Measurements from ENCODE around the gene TMEM272. TPM values are rescaled to one million over a fixed set of nuclear protein-coding genes. Genes with fewer than 3 reads are reported as not detected.
A peak's percentile ranks its signal among the peaks of the same experiment; 100 is the strongest.

TMEM272 gene
- 0.55 TPM for total RNA-seq
- long read RNA-seq, partial matches to known transcripts = 0 of 1 reads
- long read RNA-seq, other reads (novel, unspliced or antisense) = 1 of 1 reads

GRCh38 chr13:51844862-51845573 is at the start of gene TMEM272:
Gene TMEM272, minus strand, starts transcription at chr13:51845177. Its CDS starts 6,647 bp downstream, at chr13:51838530.
- peak; percentile 81 for ATAC-seq
- intact Hi-C loops (cut with micrococcal nuclease) = no loop called here
- DNase-seq = peak; percentile 71

- ATAC-seq = no peak
- DNase-seq = no peak
- intact Hi-C loops (cut with micrococcal nuclease) = no loop called here
Measured at GRCh38 chr13:51894239-51894638, 49.3 kb upstream of the TMEM272 start.

GRCh38 chr13:51892657-51893056 is 47.7 kb upstream of the TMEM272 start:
- DNase-seq (no peak), ATAC-seq (no peak)
- intact Hi-C loops (cut with micrococcal nuclease) = no loop called here

GRCh38 chr13:51887468-51887867 is 42.5 kb upstream of the TMEM272 start:
- ATAC-seq (no peak), DNase-seq (no peak)
- intact Hi-C loops (cut with micrococcal nuclease) = no loop called here

- intact Hi-C loops (cut with micrococcal nuclease) = no loop called here
- ATAC-seq (no peak), DNase-seq (no peak)
Measured at GRCh38 chr13:51885651-51886050, 40.7 kb upstream of the TMEM272 start.

- no peak for DNase-seq
- no peak for ATAC-seq
Measured at GRCh38 chr13:51883226-51883600, 38.2 kb upstream of the TMEM272 start.

GRCh38 chr13:51882570-51883225 is 37.7 kb upstream of the TMEM272 start:
- ATAC-seq = no peak
- no peak for DNase-seq
- intact Hi-C loops (cut with micrococcal nuclease) = no loop called here

More at GRCh38 chr13:51883226-51883600, 38.2 kb upstream of the TMEM272 start:
- intact Hi-C loops (cut with micrococcal nuclease) = no loop called here

- ATAC-seq (no peak), DNase-seq (no peak)
- intact Hi-C loops (cut with micrococcal nuclease) = no loop called here
Measured at GRCh38 chr13:51881296-51881695, 36.3 kb upstream of the TMEM272 start.

- DNase-seq = no peak
- ATAC-seq = no peak
- intact Hi-C loops (cut with micrococcal nuclease) = no loop called here
Measured at GRCh38 chr13:51879133-51879532, 34.2 kb upstream of the TMEM272 start.

- DNase-seq (no peak), ATAC-seq (no peak)
- intact Hi-C loops (cut with micrococcal nuclease) = no loop called here
Measured at GRCh38 chr13:51874651-51875050, 29.7 kb upstream of the TMEM272 start.

- ATAC-seq (no peak), DNase-seq (no peak)
- intact Hi-C loops (cut with micrococcal nuclease) = no loop called here
Measured at GRCh38 chr13:51873837-51874236, 28.9 kb upstream of the TMEM272 start.

- DNase-seq (no peak), ATAC-seq (no peak)
- intact Hi-C loops (cut with micrococcal nuclease) = no loop called here
Measured at GRCh38 chr13:51873117-51873798, 28.3 kb upstream of the TMEM272 start.

GRCh38 chr13:51870616-51871015 is 25.6 kb upstream of the TMEM272 start:
- intact Hi-C loops (cut with micrococcal nuclease) = no loop called here
- no peak for ATAC-seq
- DNase-seq = no peak

- DNase-seq (no peak), ATAC-seq (no peak)
- intact Hi-C loops (cut with micrococcal nuclease) = no loop called here
Measured at GRCh38 chr13:51869916-51870315, 24.9 kb upstream of the TMEM272 start.

- DNase-seq (no peak), ATAC-seq (no peak)
- intact Hi-C loops (cut with micrococcal nuclease) = no loop called here
Measured at GRCh38 chr13:51867062-51867461, 22.1 kb upstream of the TMEM272 start.

GRCh38 chr13:51865838-51866237 is 20.9 kb upstream of the TMEM272 start:
- no peak for ATAC-seq
- no peak for DNase-seq
- intact Hi-C loops (cut with micrococcal nuclease) = no loop called here

GRCh38 chr13:51862957-51863356 is 18.0 kb upstream of the TMEM272 start:
- DNase-seq (no peak), ATAC-seq (no peak)
- intact Hi-C loops (cut with micrococcal nuclease) = no loop called here

GRCh38 chr13:51861723-51862300 is 16.8 kb upstream of the TMEM272 start, which contains the start of gene CCDC70:
Gene CCDC70, plus strand, starts transcription at chr13:51861969. Its CDS starts 3,443 bp downstream, at chr13:51865412.
- intact Hi-C loops (cut with micrococcal nuclease) = no loop called here
- DNase-seq (no peak), ATAC-seq (no peak)

GRCh38 chr13:51858433-51859247 is 13.7 kb upstream of the TMEM272 start:
- intact Hi-C loops (cut with micrococcal nuclease) = no loop called here
- DNase-seq = no peak
- no peak for ATAC-seq

Data from left ventricle myocardium superior (tissue), 1 donor.